ENCODE data around the gene IL18RAP.

IL18RAP gene

GRCh38 chr2:102422910-102423309 is at the start of gene IL18RAP:
IL18RAP (plus strand) TSS chr2:102423160; CDS start chr2:102423278, 118 bp downstream.
- Histone ChIP-seq H3K36me3 (ENCODE audit: control insufficient read depth, insufficient read depth, low read length) (no peaks in the 10 kb centered on the region), H3K9me3 (ENCODE audit: control insufficient read depth, insufficient read depth, low read length) (no peaks in the 10 kb centered on the region), H3K9ac (ENCODE audit: low read depth, low read length) (no peak within 1 kb of the TSS), H3K27ac (ENCODE audit: low read depth, low read length) (no peak within 1 kb of the TSS), H3K4me3 (ENCODE audit: low read depth, low read length) (no peak within 1 kb of the TSS), H3K4me1 (ENCODE audit: control insufficient read depth, insufficient read depth, low read length) (no peaks in the 10 kb centered on the region), H3K27me3 (ENCODE audit: control insufficient read depth, insufficient read depth, low read length) (no peaks in the 10 kb centered on the region)

- H3K9me3 ChIP-seq (ENCODE audit: control insufficient read depth, insufficient read depth, low read length), result peaks cover 12% of the 10 kb centered on the region
- H3K36me3 ChIP-seq (ENCODE audit: control insufficient read depth, insufficient read depth, low read length), result no peaks in the 10 kb centered on the region
- no peak overlapping the region for H3K27ac ChIP-seq (ENCODE audit: low read depth, low read length)
- no peaks in the 10 kb centered on the region for H3K27me3 ChIP-seq (ENCODE audit: control insufficient read depth, insufficient read depth, low read length)
- H3K9ac ChIP-seq (ENCODE audit: low read depth, low read length), result no peak overlapping the region
- H3K4me1 ChIP-seq (ENCODE audit: control insufficient read depth, insufficient read depth, low read length), result no peaks in the 10 kb centered on the region
- H3K4me3 ChIP-seq (ENCODE audit: low read depth, low read length), result no peak overlapping the region
Observed at GRCh38 chr2:102376052-102376591, 46.8 kb upstream of the IL18RAP start.

- H3K4me3 ChIP-seq (ENCODE audit: low read depth, low read length), result no peak overlapping the region
- no peaks in the 10 kb centered on the region for H3K27me3 ChIP-seq (ENCODE audit: control insufficient read depth, insufficient read depth, low read length)
- H3K36me3 ChIP-seq (ENCODE audit: control insufficient read depth, insufficient read depth, low read length), result no peaks in the 10 kb centered on the region
- H3K4me1 ChIP-seq (ENCODE audit: control insufficient read depth, insufficient read depth, low read length), result no peaks in the 10 kb centered on the region
- no peak overlapping the region for H3K9ac ChIP-seq (ENCODE audit: low read depth, low read length)
- H3K9me3 ChIP-seq (ENCODE audit: control insufficient read depth, insufficient read depth, low read length), result peaks cover 34% of the 10 kb centered on the region
- H3K27ac ChIP-seq (ENCODE audit: low read depth, low read length), result no peak overlapping the region
Observed at GRCh38 chr2:102383722-102384121, 39.2 kb upstream of the IL18RAP start.

GRCh38 chr2:102385522-102385921 is 37.4 kb upstream of the IL18RAP start:
- Histone ChIP-seq H3K4me3 (ENCODE audit: low read depth, low read length) (no peak overlapping the region), H3K9me3 (ENCODE audit: control insufficient read depth, insufficient read depth, low read length) (peaks cover 33% of the 10 kb centered on the region), H3K36me3 (ENCODE audit: control insufficient read depth, insufficient read depth, low read length) (no peaks in the 10 kb centered on the region), H3K9ac (ENCODE audit: low read depth, low read length) (no peak overlapping the region), H3K27me3 (ENCODE audit: control insufficient read depth, insufficient read depth, low read length) (no peaks in the 10 kb centered on the region), H3K4me1 (ENCODE audit: control insufficient read depth, insufficient read depth, low read length) (no peaks in the 10 kb centered on the region), H3K27ac (ENCODE audit: low read depth, low read length) (no peak overlapping the region)

- Histone ChIP-seq H3K4me1 (ENCODE audit: control insufficient read depth, insufficient read depth, low read length) (no peaks in the 10 kb centered on the region), H3K36me3 (ENCODE audit: control insufficient read depth, insufficient read depth, low read length) (no peaks in the 10 kb centered on the region)
Observed at GRCh38 chr2:102386004-102386403, 37.0 kb upstream of the IL18RAP start.

GRCh38 chr2:102386867-102387541 is 36.0 kb upstream of the IL18RAP start:
- no peak overlapping the region for H3K27ac ChIP-seq (ENCODE audit: low read depth, low read length)
- no peak overlapping the region for H3K4me3 ChIP-seq (ENCODE audit: low read depth, low read length)
- H3K36me3 ChIP-seq (ENCODE audit: control insufficient read depth, insufficient read depth, low read length), result no peaks in the 10 kb centered on the region

More at GRCh38 chr2:102386004-102386403, 37.0 kb upstream of the IL18RAP start:
- Histone ChIP-seq H3K27ac (ENCODE audit: low read depth, low read length) (no peak overlapping the region), H3K27me3 (ENCODE audit: control insufficient read depth, insufficient read depth, low read length) (no peaks in the 10 kb centered on the region), H3K9me3 (ENCODE audit: control insufficient read depth, insufficient read depth, low read length) (peaks cover 33% of the 10 kb centered on the region), H3K9ac (ENCODE audit: low read depth, low read length) (no peak overlapping the region), H3K4me3 (ENCODE audit: low read depth, low read length) (no peak overlapping the region)

GRCh38 chr2:102387763-102388546 is 35.0 kb upstream of the IL18RAP start:
- H3K27me3 ChIP-seq (ENCODE audit: control insufficient read depth, insufficient read depth, low read length), result no peaks in the 10 kb centered on the region
- H3K27ac ChIP-seq (ENCODE audit: low read depth, low read length), result no peak overlapping the region
- no peak overlapping the region for H3K9ac ChIP-seq (ENCODE audit: low read depth, low read length)
- no peak overlapping the region for H3K4me3 ChIP-seq (ENCODE audit: low read depth, low read length)
- H3K9me3 ChIP-seq (ENCODE audit: control insufficient read depth, insufficient read depth, low read length), result peaks cover 22% of the 10 kb centered on the region
- no peaks in the 10 kb centered on the region for H3K36me3 ChIP-seq (ENCODE audit: control insufficient read depth, insufficient read depth, low read length)
- H3K4me1 ChIP-seq (ENCODE audit: control insufficient read depth, insufficient read depth, low read length), result no peaks in the 10 kb centered on the region

More at GRCh38 chr2:102386867-102387541, 36.0 kb upstream of the IL18RAP start:
- no peaks in the 10 kb centered on the region for H3K4me1 ChIP-seq (ENCODE audit: control insufficient read depth, insufficient read depth, low read length)
- H3K9me3 ChIP-seq (ENCODE audit: control insufficient read depth, insufficient read depth, low read length), result peaks cover 30% of the 10 kb centered on the region
- no peak overlapping the region for H3K9ac ChIP-seq (ENCODE audit: low read depth, low read length)
- H3K27me3 ChIP-seq (ENCODE audit: control insufficient read depth, insufficient read depth, low read length), result no peaks in the 10 kb centered on the region

GRCh38 chr2:102391565-102391964 is 31.4 kb upstream of the IL18RAP start:
- Histone ChIP-seq H3K9me3 (ENCODE audit: control insufficient read depth, insufficient read depth, low read length) (no peaks in the 10 kb centered on the region), H3K4me3 (ENCODE audit: low read depth, low read length) (no peak overlapping the region)

GRCh38 chr2:102392096-102392495 is 30.9 kb upstream of the IL18RAP start:
- H3K36me3 ChIP-seq (ENCODE audit: control insufficient read depth, insufficient read depth, low read length), result no peaks in the 10 kb centered on the region
- H3K4me3 ChIP-seq (ENCODE audit: low read depth, low read length), result no peak overlapping the region
- H3K9ac ChIP-seq (ENCODE audit: low read depth, low read length), result no peak overlapping the region
- H3K9me3 ChIP-seq (ENCODE audit: control insufficient read depth, insufficient read depth, low read length), result no peaks in the 10 kb centered on the region
- H3K4me1 ChIP-seq (ENCODE audit: control insufficient read depth, insufficient read depth, low read length), result no peaks in the 10 kb centered on the region
- no peaks in the 10 kb centered on the region for H3K27me3 ChIP-seq (ENCODE audit: control insufficient read depth, insufficient read depth, low read length)
- H3K27ac ChIP-seq (ENCODE audit: low read depth, low read length), result no peak overlapping the region

More at GRCh38 chr2:102391565-102391964, 31.4 kb upstream of the IL18RAP start:
- Histone ChIP-seq H3K4me1 (ENCODE audit: control insufficient read depth, insufficient read depth, low read length) (no peaks in the 10 kb centered on the region), H3K27ac (ENCODE audit: low read depth, low read length) (no peak overlapping the region), H3K27me3 (ENCODE audit: control insufficient read depth, insufficient read depth, low read length) (no peaks in the 10 kb centered on the region), H3K9ac (ENCODE audit: low read depth, low read length) (no peak overlapping the region), H3K36me3 (ENCODE audit: control insufficient read depth, insufficient read depth, low read length) (no peaks in the 10 kb centered on the region)

GRCh38 chr2:102392942-102393341 is 30.0 kb upstream of the IL18RAP start:
- Histone ChIP-seq H3K9ac (ENCODE audit: low read depth, low read length) (no peak overlapping the region), H3K4me3 (ENCODE audit: low read depth, low read length) (no peak overlapping the region), H3K4me1 (ENCODE audit: control insufficient read depth, insufficient read depth, low read length) (no peaks in the 10 kb centered on the region), H3K27ac (ENCODE audit: low read depth, low read length) (no peak overlapping the region), H3K36me3 (ENCODE audit: control insufficient read depth, insufficient read depth, low read length) (no peaks in the 10 kb centered on the region), H3K27me3 (ENCODE audit: control insufficient read depth, insufficient read depth, low read length) (no peaks in the 10 kb centered on the region), H3K9me3 (ENCODE audit: control insufficient read depth, insufficient read depth, low read length) (no peaks in the 10 kb centered on the region)

GRCh38 chr2:102396012-102396411 is 26.9 kb upstream of the IL18RAP start:
- no peak overlapping the region for H3K9ac ChIP-seq (ENCODE audit: low read depth, low read length)

More at GRCh38 chr2:102396012-102396411, 26.9 kb upstream of the IL18RAP start:
- Histone ChIP-seq H3K27me3 (ENCODE audit: control insufficient read depth, insufficient read depth, low read length) (no peaks in the 10 kb centered on the region), H3K9me3 (ENCODE audit: control insufficient read depth, insufficient read depth, low read length) (no peaks in the 10 kb centered on the region), H3K4me1 (ENCODE audit: control insufficient read depth, insufficient read depth, low read length) (no peaks in the 10 kb centered on the region), H3K4me3 (ENCODE audit: low read depth, low read length) (no peak overlapping the region), H3K27ac (ENCODE audit: low read depth, low read length) (no peak overlapping the region), H3K36me3 (ENCODE audit: control insufficient read depth, insufficient read depth, low read length) (no peaks in the 10 kb centered on the region)

Measured in HUES48 (cell line).